ENCODE data around the gene ARSA.

The ARSA gene

DNA sequence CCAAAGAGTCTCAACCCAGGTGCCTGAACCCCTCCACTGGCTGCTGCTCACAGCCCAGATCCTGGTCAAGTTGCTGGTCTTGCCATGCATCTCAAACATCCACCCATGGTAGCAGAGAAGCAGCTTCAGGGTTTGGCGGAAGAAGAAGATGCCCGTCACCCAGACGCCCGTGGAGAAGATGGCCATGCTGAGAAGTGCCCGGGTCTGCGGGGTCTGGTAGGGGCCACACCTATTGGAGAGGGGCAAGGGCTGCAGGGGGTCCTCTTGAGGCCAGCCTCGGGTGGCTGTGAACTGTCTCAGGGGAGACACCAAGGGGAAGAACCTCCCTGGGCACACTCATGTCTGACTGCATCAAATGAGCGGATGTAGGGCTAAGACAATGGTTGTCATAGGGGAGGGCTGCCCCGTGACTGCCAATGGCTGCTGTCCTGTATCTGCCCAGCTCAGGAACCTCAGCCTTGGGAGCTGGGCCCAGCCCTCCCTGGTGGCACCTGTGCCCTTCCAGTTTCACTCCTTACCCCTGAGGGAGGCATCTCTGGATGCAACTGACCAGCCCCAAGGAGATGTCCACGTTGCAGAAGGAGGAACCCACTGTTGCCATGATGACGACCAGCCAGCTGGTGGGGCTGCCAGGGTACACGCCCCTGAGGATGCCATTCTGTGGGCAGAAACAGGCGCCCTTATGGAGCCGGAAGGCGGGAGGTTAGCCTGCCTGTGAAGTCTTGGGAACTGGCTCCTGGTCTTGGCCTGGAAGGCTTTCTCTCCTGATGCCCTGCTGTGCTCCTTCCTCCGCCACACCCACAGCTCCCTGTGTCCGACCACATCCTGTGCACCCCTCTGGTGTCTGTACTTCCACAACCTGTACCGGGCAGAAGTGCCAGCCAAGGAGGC lies 50.9 kb downstream of the ARSA start:
- no peak for DNase-seq

DNA sequence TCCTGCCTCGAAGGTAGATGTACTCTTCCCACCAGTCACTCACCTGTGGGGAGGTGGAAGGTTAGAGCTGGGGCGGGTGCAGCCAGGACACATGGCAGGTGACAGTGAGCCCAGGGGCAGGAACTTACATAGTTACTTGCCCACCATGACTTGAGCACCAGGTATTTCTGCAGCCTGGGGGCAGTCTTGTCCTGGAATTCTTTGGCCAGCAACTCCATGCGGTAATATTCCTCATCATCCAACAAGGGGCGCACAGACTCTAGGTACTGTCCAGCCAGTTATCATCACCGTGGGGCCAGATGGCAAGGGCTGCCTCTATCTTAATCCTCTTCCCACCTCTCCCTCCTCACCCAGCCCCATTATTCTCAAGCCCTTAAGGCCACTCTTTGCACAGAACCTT lies 51.9 kb downstream of the ARSA start:
- no peak for DNase-seq

DNA sequence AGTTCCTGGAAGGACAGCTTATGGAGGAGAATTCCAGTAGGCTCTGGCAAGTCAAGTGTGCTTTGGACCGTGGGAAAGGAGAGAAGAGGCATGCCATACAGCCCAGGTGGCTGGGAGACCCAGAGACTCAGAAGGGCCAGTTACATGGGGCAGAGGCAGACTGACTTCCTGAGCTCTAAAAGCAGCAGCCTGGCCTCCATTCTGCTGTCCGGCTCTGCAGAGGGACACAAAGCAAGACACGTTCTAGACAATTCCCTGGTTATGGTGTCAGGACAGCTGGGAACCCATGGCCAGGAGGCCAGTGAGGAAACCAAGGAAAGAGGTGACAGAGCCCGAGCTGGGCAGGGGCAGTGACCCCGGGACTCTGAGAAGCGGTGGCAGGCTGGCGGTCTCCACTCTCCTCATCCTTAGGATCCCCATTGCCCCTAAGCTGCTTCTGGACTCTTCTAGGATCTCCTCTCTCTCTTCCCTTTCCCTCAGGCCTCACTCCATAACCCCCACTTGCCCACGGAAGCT lies 52.5 kb downstream of the ARSA start:
- no peak for DNase-seq
